B cell (primary cell): ENCODE measurements around the gene GIGYF1.

Experiments
- EZH2 ChIP-seq: IDR thresholded peaks from 2 replicates; pipeline ENCODE4 v1.6.1; 2012; ENCODE audit warnings: borderline replicate concordance, low read depth, mild to moderate bottlenecking, moderate library complexity, low read length; ENCODE audit not compliant: insufficient read depth, poor library complexity, severe bottlenecking
- TF ChIP-seq, protein P1 (sequence below): fragments of 200-600 bp; IDR thresholded peaks from one replicate; pipeline ENCODE4 v1.8.0; 2022; ENCODE audit warnings: antibody characterized with exemption, mild to moderate bottlenecking

DNA sequence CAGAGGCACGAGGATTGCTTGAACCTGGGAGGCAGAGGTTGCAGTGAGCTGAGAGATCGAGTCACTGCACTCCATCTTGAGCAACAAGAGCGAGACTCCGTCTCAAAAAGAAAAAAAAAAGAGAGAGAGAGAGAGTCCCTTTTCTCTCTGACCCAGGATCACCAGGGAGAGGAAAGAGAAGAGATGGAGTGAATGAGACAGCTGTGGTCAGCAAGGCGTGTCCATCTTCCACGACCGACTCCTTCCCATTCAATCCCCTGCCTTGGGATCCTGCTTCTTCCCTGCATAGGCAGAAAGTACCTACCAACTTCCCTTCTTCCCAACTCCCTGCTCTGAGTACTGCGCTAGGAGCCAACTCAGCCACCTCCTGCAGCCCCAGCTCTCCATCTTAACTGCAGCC, 34.1 kb upstream of the GIGYF1 start:
- TF ChIP-seq, protein P1, sequence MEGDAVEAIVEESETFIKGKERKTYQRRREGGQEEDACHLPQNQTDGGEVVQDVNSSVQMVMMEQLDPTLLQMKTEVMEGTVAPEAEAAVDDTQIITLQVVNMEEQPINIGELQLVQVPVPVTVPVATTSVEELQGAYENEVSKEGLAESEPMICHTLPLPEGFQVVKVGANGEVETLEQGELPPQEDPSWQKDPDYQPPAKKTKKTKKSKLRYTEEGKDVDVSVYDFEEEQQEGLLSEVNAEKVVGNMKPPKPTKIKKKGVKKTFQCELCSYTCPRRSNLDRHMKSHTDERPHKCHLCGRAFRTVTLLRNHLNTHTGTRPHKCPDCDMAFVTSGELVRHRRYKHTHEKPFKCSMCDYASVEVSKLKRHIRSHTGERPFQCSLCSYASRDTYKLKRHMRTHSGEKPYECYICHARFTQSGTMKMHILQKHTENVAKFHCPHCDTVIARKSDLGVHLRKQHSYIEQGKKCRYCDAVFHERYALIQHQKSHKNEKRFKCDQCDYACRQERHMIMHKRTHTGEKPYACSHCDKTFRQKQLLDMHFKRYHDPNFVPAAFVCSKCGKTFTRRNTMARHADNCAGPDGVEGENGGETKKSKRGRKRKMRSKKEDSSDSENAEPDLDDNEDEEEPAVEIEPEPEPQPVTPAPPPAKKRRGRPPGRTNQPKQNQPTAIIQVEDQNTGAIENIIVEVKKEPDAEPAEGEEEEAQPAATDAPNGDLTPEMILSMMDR, result no peak
- no peak for TF ChIP-seq EZH2
